NCI-H2196 treated with DMSO at 0.1 percent for 48 hours (cell line): ENCODE data around the gene PRAMEF5.
"Not testable (repeated sequence)": the region's sequence is repeated elsewhere in the genome, so short reads cannot be mapped to it uniquely, and the experiment has no call there.

Experiments
- DNase-seq: peaks from one replicate; lab custom pipeline; 2025; ENCODE audit not compliant: unreplicated experiment; lab: John Stamatoyannopoulos, UW

PRAMEF5 gene

DNA sequence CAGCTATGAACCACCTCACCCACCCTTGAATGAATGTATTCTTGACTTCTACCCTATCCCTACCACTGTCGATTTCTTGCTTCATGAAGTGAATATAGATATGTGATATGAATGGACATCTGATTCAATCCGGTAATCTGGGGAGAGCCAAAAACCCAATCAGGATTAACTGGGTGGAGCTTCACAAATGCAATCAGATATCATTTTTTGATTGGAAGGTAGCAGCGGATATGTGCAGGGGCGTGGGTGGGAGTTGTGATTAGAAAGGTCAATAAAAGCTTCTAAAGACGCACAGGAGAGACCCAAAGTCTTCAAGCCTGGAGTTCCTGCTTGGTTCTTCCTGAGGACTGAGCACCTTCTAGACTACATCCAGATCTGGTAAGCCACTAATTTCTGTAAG, at the start of gene PRAMEF5:
Gene PRAMEF5, plus strand, starts transcription at position 301 of the 400 bp plus-strand sequence. CDS start 5,071 bp downstream, outside the sequence.
- not testable (repeated sequence) for DNase-seq

DNA sequence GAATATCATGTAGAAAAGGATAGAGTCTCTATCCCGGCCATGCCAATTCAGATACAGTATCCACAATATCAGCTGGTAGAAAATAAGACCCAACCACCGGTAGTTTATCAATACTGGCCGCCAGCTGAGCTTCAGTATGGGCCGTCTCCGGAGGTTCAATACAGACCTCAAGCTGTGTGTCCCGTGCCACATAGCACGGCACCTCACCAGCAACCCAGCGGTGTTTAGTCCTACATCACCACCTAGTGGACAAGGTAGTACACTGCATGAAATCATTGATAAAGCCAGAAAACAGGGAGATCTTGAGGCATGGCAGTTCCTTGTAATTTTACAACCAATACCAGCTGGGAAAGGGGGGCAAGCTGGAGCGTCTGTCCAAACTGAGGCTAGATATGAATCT, 45.3 kb upstream of the PRAMEF5 start:
- DNase-seq: not testable (repeated sequence)

DNA sequence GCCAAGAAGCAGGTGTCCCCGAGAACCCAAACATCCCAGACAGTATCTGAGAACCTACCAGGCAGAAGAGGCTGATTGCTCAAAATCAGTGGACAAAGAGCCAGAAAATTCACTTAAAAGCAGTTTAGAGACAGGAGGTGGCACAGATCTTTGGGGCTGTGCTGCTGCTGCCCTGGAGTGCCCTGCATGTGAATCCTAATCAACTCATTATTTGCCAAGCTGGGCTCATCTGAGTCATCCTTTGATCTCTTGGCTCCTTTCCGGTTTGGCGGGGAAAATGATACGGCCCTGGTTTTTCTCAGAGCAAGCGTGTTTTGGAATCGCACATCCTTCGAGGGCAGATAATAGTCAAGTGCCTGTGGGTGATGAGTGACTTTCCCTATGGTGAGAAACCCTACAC, 37.4 kb upstream of the PRAMEF5 start:
- not testable (repeated sequence) for DNase-seq

DNA sequence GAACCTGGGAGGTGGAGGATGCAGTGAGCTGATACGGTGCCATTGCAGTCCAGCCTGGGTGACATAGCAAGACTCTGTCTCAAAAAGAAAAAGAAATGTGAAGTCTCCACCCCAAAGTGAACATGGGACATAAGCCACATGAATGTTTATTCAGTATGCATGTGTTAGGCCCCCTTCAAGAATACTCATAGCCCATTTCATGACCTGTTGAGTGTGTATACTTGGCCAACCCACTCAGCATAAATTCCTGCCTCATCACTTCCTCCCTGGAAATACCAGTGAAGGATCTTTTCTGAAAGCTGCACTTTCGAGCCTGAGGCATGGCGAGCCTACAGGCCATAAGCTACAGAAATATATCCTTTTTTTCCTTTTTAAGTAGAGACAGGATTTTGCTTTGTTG, 34.8 kb upstream of the PRAMEF5 start:
- not testable (repeated sequence) for DNase-seq

DNA sequence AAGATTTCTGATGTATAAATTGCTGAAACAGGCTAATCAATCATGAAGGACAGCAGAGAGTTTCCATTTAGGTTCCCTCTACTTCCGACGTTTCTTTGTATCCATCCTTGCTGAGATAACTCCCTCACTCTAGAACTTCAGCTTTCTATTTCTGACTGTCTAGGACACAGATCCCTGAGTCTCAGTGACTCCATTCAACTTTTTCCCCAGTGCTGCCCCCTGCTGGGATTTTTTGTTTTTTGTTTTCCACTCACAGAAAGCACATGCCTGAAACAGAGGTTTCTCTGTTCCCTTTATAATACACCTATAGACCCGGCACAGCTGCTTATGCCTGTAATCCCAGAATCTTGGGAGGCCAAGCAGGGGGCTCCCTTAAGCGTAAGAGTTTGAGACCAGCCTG, 31.2 kb upstream of the PRAMEF5 start:
- DNase-seq: not testable (repeated sequence)

DNA sequence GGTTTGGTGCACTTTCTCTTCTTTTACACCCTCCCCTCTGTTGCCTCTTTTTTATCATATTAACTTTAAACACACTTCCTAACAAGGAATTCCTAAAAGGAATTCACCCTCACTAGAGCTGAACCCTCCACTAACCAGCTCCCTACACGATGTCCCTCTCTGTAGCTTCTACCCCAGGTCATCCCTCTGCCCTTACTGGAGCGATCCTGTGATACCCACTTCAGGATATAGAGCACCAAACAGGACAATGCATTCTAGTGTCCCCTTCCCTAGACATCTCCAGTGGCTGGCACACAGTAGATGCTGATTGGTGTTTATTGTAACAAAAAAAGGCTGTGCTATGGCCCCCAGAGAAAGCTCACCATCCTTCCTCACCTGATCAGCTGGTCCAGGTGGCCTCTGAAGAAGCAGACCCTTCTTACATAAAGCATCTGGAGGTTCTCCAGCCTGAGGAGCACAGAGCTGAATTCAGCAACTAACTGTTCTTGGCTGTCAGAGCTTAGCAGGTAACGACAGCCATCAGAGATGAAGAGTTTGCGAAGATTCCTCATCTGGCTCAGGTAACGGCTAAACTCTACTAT, 29.4 kb upstream of the PRAMEF5 start:
- DNase-seq: no peak

DNA sequence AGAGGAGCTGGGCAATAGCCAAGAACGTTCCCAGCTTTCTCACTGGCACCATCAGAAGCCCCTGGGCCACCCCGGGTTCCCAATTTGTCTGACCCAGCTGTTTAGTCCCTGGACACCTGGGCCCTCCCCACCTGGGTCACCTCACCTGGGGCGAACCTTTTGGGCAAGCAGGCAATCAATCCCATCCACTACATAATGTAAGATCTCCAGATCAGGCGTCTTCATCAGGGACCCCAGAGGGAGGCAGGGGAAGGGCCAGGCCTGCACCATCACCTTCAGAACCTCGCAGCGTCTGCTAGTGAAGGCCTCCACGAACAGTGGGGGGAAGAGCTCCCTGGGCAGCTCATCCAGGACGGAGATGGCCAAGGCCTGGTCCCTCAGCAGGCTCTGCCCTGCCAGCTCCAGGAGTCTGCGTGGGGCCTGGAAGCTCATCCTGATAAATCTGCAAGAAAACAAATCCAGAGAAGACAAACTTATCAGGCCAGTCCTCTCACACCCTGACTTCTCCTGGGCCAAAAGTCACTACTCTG, 28.3 kb upstream of the PRAMEF5 start, which contains the start of gene PRAMEF18:
Gene PRAMEF18, minus strand, starts transcription at position 480 of the 530 bp plus-strand sequence. Its CDS starts 48 bp downstream, at position 432.
- not testable (repeated sequence) for DNase-seq

DNA sequence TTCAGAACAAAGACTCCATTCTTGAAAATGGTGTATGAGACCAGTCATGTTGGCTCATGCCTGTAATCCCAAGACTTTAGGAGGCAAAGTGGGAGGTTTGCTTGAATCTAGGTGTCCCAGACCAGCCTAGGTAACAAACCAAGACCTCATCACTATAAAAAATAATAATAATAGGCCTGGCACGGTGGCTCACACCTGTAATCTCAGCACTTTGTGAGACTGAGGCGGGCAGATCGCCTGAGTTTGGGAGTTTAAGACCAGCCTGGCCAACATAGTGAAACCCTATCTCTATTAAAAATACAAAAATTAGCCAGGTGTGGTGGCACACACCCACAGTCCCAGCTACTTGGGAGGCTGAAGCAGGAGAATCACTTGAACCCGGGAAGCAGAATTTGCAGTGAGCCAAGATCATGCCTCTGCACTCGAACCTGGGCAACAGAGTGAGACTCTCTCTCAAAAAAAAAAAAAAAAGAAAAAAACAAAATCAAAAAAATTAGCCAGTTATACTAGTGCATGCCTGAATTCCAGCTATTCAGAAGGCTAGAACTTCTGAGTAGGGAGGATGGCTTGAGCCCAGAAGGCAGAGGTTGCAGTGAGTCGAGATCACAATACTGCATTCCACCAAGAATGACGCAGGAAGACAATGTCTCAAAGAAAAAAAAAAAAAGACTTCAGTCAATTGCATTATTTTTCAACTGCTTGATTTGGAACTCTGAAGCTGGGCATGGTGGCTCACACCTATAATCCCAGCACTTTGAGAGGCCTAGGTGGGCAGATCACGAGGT, 26.5 kb upstream of the PRAMEF5 start:
- DNase-seq: not testable (repeated sequence)

DNA sequence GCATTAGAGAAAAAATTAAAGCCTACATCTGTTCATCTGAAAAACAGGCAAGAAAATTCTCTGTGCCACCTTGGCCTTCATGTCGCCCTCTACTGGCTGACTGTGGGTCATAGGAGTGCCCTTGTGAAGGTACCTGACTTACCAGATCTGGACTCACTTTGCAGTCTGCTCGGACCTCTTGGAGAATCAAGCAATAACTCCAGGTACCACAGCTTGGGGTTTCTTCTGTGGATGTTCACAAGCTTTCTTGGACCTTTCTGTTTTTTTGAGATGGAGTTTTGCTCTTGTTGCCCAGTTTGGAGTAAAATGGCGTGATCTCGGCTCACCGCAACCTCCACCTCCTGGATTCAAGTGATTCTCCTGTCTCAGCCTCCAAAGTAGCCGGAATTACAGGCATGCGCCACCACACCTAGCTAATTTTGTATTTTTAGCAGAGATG, 25.6 kb upstream of the PRAMEF5 start:
- DNase-seq: no peak

DNA sequence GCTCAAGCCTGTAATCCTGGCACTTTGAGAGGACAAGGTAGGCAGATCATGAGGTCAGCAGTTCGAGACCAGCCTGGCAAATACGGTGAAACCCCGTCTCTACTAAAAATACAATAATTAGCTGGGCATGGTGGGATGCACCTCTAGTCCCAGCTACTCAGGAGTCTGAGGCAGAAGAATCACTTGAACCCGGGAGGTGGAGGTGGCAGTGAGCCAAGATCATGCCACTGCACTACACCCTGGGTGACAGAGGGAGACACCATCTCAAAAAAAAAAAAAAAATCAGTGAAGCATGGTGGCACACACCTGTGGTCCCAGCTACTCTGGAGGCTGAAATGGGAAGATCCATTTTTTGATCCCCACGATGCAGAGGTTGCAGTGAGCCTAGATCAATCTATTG, 23.9 kb upstream of the PRAMEF5 start:
- not testable (repeated sequence) for DNase-seq

DNA sequence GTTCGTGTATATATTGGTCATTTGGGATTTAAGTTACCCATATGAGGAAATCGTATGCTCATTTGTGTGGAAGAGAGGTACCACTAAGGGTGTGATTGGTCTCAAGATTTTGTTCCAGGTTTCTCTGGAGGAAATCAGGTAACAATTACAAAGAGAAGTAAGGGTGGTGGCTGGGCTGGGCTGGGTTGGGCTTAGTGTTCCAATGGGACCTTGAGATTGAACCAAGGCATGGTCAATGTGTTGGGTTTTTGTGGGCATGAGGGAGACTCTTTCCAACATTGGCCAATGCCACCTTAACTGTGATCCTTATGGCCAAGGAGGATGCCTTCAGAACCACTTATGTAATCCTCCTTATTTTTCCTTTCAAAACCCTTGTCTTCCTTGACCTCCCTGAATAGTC, 23.4 kb upstream of the PRAMEF5 start:
- not testable (repeated sequence) for DNase-seq

DNA sequence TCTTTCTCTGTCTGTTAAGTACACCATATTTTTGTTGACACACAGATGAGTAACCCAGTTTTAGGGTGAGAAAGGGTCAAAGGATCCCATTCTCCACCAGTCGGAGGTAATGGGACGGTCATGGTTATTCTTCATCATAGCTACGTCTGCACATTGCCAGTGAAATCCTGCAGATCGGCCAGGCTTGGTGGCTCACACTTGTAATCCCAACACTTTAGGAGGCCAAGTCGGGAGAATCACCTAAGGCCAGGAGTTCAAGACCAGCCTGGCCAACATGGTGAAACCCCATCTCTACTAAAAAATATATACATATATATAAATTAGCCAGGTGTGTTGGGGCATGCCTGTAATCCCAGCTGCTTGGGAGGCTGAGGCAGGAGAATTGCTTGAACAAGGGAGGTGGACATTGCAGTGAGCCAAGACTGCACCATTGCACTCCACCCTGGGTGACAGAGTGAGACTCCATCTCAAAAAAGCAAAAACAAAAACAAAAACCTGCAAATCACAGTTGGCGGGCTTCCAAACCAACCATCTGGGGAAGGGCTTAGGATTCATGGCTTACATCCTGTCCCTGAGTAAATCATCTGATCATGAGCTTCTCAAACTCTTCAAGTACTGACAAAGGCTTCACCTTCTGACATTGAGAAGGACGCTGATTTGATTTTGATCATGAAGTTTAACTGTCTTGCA, 22.8 kb upstream of the PRAMEF5 start:
- DNase-seq: not testable (repeated sequence)

DNA sequence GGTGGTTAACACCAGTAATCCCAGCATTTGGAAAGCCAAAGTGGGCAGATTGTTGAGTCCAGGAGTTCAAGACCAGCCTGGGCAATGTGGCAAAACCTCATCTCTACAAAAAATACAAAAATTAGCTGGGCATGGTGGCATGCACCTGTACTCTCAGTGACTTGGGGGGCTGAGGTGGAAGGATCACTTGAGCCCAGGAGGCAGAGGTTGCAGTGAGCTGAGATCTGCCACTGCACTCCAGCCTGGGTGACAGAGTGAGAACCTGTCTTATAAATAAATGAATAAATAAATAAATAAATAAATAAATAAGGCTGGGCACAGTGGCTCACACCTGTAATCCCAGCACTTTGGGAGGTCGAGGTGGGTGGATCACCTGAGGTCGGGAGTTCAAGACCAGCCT, 21.9 kb upstream of the PRAMEF5 start:
- not testable (repeated sequence) for DNase-seq

DNA sequence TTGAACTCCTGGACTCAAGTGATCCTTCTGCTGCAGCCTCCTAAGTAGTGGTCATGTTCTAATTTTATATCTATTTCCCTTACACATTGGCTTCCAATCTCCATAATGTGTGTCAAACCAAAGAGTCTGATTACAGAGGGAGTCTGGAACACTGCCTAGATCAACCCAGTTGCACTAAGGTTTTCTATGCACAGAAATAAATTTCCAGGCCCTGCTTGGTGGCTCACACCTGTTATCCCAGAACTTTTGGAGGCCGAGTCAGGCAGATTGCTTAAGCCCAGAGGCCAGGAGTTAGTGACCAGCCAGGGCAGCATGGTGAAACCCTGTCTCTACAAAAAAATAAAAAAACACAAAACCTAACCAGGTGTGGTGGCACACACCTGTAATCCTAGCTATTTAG, 19.9 kb upstream of the PRAMEF5 start:
- not testable (repeated sequence) for DNase-seq

DNA sequence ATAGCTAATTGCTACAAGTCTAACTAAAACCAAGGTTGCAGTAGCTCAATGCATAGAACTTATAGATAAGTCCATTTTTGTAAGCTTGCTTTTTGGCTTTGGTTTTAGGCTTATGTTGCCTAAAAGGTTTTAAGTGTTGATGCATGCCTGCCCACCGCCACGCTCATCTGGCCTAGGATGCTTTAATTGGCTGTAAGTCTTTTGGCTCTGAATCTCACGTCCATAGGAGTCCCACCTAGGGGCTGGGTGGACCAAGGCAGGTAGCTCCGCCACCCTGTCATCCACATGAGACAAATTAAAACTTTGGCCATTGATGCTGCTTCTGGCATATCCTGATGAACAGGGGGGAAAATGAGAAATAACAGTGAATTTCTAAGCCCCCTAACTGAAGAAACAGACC, 16.4 kb upstream of the PRAMEF5 start:
- DNase-seq: not testable (repeated sequence)

DNA sequence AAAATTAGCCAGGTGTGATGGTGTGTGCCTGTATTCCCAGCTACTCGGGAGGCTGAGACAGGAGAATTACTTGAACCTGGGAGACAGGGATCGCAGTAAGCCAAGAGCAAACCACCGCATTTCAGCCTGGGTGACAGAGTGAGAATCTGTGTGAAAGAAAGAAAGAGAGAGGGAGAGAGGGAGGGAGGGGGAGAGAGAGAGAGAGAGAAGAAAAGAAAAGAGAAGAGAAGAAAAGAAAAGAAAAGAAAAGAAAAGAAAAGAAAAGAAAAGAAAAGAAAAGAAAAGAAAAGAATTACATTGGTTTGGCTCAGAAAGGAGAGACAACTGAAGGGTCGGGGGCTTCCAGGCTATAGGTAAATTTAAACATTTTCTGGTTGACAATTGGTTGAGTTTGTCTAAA, 14.4 kb upstream of the PRAMEF5 start:
- DNase-seq: not testable (repeated sequence)

DNA sequence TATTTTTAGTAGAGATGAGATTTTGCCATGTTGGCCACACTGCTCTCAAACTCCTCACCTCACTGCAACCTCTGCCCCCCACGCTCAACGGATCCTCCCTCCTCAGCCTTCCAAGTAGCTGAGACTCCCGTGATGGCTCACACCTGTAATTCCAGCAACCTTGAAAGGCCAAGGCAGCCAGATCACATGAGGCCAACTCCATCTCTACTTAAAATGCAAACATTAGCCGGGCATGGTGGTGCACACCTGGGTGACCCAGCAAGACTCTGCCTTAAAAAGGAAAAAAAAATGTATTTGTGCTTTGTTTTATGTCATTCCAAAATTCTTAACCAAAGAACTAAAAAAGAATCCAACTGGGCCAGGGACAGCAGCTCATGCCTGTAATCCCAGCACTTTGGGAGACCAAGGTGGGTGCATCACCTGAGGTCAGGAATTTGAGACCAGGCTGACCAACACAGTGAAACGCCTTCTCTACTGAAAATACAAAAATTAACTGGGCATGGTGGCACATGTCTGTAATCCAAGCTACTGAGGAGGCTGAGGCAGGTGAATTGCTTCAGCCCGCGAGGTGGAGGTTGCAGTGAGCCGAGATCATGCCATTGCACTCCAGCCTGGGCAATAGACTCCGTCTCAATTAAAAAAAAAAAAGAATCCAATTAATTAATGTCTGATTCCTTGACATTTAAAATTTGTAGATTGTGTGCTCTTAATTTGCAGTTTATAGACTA, 10.3 kb upstream of the PRAMEF5 start:
- not testable (repeated sequence) for DNase-seq

DNA sequence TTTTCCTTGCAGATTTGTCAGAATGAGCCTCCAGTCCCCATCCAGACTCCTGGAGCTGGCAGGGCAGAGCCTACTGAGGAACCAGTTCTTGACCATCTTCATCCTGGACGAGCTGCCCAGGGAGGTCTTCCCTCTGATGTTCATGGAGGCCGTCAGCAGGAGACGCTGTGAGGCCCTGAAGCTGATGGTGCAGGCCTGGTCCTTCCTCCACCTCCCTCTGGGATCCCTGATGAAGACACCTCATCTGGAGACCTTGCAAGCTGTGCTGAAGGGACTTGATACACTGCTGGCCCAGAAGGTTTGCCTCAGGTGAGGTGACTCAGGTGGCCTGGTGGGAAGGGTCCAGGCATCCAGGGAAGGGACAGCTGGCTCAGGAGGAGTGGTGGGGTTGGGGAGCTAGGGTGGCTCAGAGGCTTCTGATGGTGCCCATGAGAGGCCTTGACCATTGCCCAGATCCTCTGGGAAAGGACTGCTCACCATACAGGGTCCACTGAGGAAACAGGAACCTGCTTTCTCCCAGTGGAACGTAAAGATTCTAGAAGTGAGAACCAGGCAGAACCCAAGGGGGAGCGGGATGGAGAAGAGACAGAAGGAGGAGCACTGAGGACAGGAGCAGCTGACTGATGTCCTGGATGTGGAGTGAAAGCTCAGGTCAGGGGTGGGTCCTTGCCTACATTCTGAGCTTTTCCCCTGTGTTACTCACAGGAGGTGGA, 8.0 kb upstream of the PRAMEF5 start:
- DNase-seq: not testable (repeated sequence)

DNA sequence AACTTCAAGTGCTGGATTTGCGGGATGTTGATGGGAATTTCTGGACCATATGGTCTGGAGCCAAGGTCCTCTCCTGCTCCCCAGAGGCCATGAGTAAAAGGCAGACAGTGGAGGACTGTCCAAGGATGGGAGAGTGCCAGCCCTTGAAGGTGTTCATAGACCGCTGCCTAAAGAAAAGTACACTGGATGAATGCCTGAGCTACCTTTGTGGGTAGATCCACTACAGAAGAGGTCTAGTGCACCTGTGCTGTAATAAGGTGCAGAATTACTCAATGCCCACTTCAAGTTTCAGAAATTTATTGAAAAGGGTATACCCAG, 7.5 kb upstream of the PRAMEF5 start:
- not testable (repeated sequence) for DNase-seq

DNA sequence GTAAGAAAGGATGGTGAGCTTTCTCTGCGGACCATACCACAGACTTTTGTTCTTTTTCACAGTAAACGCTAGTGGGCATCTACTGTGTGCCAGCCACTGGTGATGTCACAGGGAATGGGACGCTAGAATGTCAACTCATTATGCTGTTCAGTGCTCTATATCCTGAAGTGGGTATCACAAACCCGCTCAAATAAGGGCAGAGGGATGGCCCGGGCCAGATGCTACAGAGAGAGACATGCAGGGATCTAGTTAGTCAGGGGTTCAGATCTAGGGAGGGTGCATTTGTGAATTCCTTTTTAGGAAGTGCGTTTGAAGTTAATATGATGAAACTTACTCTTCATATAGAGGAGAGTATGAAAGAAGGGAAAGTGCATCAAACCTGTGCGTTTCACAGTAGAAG, 6.9 kb upstream of the PRAMEF5 start:
- not testable (repeated sequence) for DNase-seq
